Stomach (tissue), 4 donors: ENCODE results near the gene M1AP.

ENCODE experiments used
- EP300 ChIP-seq: sonication (generic); formaldehyde crosslinking; IDR thresholded peaks from one replicate; pipeline ENCODE4 v1.6.1; 2017; ENCODE audit warnings: antibody characterized with exemption
- POLR2A ChIP-seq, 4 donors: fragments of 450-650 bp; IDR thresholded peaks; one replicate each; pipeline ENCODE4 v1.6.1; 2016; ENCODE audit warnings: antibody characterized with exemption in 4 of 4, control low read depth in 2 of 4, mild to moderate bottlenecking in 1 of 4, moderate library complexity in 1 of 4
- TF ChIP-seq, protein P1 (sequence below), 7 experiments: fragments of 450-650 bp in 4 of 7; fragments of 200-600 bp in 3 of 7; sonication (generic) in 3 of 7; IDR thresholded peaks; one replicate each; pipeline ENCODE4 v1.5.1; 2016 to 2019; ENCODE audit warnings: antibody characterized with exemption in 7 of 7, control low read depth in 2 of 7, mild to moderate bottlenecking in 1 of 7

DNA sequence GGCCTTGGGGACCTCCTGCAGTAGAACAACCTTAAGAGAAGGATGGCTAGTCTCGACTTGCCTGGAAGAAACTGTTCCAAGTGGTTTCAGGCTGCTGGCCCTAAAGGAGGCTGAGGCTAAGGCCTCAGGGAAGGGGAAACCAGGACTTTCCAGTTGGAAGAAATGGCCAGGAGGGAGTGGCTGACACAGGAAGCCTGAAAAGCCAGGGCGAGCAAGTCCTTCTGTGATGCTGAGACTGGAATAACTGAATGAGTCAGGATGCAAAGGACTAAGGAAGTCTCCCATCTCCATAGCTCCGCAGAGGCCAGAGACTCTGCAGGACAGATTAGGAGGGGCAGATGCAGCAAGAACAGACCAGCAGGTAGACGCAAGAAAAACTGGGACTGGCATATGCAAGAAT, 111.0 kb downstream of the M1AP start:
- TF ChIP-seq POLR2A (IDR thresholded peaks at IDR 0.05) (no peak), EP300 (no peak)
- TF ChIP-seq, protein P1, sequence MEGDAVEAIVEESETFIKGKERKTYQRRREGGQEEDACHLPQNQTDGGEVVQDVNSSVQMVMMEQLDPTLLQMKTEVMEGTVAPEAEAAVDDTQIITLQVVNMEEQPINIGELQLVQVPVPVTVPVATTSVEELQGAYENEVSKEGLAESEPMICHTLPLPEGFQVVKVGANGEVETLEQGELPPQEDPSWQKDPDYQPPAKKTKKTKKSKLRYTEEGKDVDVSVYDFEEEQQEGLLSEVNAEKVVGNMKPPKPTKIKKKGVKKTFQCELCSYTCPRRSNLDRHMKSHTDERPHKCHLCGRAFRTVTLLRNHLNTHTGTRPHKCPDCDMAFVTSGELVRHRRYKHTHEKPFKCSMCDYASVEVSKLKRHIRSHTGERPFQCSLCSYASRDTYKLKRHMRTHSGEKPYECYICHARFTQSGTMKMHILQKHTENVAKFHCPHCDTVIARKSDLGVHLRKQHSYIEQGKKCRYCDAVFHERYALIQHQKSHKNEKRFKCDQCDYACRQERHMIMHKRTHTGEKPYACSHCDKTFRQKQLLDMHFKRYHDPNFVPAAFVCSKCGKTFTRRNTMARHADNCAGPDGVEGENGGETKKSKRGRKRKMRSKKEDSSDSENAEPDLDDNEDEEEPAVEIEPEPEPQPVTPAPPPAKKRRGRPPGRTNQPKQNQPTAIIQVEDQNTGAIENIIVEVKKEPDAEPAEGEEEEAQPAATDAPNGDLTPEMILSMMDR (IDR thresholded peaks at IDR 0.05): no peak
